Erythroblast (primary cell): Measurements from ENCODE around the gene PHRF1.

Experiments used
- GATA1 ChIP-seq: IDR thresholded peaks from 2 replicates; pipeline ENCODE4 v1.6.1; 2011; ENCODE audit warnings: low read depth, mild to moderate bottlenecking, control low read depth, low read length, moderate library complexity
- POLR2A ChIP-seq: IDR thresholded peaks from 2 replicates; pipeline ENCODE4 v1.6.1; 2011; ENCODE audit warnings: mild to moderate bottlenecking, low read length

DNA sequence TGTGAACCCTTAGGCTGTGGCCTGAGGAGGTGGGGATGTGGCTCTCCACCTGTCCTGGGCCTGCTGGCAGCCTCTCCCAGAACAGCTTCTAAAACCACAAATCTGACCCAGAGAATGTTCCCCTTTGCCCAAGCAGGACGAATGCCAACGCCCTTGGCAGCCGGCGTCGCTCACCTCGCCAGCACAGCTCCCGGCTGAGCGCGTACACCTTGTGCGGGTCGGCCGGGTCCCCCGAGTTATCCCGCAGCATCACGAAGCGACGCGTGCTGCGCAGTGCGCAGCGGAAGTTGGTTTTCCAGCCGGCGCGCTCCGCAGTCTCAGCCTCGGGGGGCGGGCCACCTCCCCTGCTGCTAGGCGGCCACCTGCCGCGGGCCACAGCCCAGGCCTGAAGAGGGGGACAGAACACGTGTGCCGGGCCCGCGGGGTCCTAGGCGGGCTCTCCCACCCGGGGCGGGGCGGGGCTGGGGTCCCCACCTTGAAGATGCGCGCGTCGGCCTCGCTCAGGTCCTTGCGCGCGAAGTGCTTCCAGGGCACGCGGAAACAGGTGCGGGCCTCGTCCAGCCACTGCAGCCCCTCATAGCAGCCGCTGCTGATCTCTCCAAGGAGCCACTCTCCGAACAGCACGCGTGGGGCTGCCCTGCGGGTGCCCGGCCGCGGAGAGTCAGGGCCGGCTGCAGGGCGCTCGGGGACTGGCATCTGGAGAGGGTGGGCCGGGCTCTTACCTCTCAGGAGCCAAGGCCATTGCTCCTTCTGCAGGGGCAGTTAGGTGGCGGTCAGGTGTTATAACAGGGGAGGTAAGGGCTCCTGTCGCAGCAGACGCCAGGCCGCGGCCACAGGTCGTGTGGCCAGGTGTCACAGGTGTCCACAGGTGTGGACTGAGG lies 38.6 kb downstream of the PHRF1 start:
- TF ChIP-seq POLR2A (no peak), GATA1 (no peak)
